ENCODE results near the gene CD300LB. TPM values are rescaled to one million over a fixed set of nuclear protein-coding genes. Genes with fewer than 3 reads are reported as not detected.

Gene CD300LB
- total RNA-seq, 3 donors from 2014 or later: 0.27 to 0.28 TPM; not detected in 1

DNA sequence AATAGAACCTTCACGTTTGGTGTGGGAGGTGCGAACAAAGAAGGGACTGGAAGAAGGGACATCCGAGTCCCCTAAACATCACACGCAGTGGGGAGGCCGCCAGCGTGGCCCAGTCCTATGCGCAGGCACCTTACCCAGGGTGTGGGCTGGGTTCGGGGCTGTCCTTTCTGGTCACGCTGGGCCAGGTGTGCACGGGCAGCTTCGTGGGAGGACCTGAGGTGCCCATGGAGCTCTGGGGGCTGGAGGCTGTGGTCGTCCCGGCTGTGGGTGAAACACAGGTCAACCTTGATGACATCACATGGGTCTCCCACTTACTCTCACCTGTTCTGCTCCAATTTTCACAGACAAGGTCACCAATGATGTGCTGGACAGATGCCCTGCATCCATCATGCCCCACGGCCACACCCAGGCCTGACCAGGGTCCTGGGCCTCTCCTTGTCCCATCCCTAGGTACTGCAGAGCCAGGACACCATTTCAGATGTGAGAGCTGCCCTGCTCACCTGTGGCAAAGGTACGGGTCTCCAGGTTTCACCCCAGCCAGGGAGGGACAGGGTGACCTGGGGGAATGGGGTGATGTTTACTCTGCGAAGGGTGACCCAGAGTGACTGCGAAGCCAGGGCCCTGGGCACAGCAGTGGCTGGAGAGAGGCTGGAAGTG is 11.6 kb upstream of the CD300LB start:
- Histone ChIP-seq H3K9me3 (no peaks in the 10 kb centered on the region), H3K4me1 (ENCODE audit: low read depth) (no peaks in the 10 kb centered on the region), H3K4me3 (no peak overlapping the region), H3K36me3 (ENCODE audit: low read depth) (no peaks in the 10 kb centered on the region)
- DNase-seq (no peak), ATAC-seq (no peak)
- TF ChIP-seq, protein P1, sequence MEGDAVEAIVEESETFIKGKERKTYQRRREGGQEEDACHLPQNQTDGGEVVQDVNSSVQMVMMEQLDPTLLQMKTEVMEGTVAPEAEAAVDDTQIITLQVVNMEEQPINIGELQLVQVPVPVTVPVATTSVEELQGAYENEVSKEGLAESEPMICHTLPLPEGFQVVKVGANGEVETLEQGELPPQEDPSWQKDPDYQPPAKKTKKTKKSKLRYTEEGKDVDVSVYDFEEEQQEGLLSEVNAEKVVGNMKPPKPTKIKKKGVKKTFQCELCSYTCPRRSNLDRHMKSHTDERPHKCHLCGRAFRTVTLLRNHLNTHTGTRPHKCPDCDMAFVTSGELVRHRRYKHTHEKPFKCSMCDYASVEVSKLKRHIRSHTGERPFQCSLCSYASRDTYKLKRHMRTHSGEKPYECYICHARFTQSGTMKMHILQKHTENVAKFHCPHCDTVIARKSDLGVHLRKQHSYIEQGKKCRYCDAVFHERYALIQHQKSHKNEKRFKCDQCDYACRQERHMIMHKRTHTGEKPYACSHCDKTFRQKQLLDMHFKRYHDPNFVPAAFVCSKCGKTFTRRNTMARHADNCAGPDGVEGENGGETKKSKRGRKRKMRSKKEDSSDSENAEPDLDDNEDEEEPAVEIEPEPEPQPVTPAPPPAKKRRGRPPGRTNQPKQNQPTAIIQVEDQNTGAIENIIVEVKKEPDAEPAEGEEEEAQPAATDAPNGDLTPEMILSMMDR (IDR thresholded peaks at IDR 0.05): no peak
- intact Hi-C loops (cut with DNase I, micrococcal nuclease): no loop called here

DNA sequence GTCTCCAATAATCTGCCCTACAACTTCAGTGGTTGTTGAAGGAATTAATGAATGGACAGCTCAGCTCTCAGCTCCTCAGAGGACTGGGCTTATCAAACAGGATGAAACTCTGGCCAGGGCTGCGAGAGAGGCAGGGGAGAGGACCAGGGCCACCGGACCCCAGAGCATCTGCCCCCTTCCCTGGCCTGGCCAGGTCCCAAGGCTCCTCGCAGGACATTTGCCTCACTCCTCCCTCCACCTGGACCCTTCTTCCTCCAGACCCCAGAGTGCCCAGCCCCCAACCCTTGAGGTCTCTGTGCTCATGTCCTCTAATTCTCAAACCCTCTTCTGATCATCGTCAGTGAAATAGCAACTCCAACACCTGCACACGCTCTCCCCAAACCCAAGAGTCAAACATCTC is 10.9 kb upstream of the CD300LB start:
- Histone ChIP-seq H3K4me3 (no peak overlapping the region), H3K4me1 (ENCODE audit: low read depth) (no peaks in the 10 kb centered on the region), H3K9me3 (no peaks in the 10 kb centered on the region), H3K36me3 (ENCODE audit: low read depth) (no peaks in the 10 kb centered on the region)
- intact Hi-C loops (cut with DNase I, micrococcal nuclease): no loop called here
- DNase-seq (no peak), ATAC-seq (no peak)
- TF ChIP-seq, protein P1 (IDR thresholded peaks at IDR 0.05): no peak

DNA sequence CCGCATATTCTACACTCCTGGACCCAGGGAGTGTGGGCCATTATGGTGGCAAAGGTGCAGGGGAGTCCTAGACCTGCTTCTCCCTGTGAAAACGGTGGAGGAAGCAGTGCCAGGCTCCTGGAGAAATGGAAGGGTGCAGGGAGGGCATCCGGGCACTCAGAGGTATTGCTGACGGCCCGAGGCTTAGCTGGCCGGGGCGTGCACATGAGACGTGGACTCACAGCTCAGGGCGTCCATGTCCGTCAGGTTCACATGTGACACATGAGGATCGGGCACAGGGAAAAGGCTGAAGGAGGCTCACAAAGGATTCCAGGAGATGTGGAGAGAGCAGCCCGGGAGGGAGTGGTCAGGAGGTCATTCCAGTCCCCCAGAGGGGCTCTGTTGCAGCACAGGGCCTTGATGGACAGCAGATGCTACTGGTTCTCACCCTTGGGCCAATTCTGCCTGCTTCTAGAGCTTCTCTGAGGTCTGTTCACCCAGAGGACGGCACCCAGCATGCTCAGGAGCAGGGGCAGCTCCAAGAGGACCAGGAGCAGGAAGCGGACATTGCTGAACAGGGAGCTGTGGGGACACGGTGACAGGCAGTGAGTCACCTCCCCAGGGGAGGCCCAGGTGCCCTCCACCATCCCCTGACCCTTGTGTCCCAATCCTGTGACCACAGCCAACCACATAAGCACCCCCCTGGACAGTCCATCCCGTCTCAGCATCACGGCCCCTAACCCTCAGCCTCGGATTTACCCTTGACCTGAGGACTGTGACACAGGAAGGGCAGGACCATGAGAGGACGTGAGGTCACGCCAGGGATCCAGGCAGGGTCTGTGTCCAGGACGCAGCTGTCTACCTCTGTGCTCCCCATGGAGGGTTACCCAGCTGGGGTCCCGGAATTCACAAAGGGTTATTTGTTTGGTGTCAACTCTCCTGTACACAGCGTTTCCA is 10.2 kb upstream of the CD300LB start:
- H3K4me3 ChIP-seq: no peak overlapping the region
- H3K9me3 ChIP-seq: no peaks in the 10 kb centered on the region
- H3K4me1 ChIP-seq (ENCODE audit: low read depth): no peaks in the 10 kb centered on the region
- no peaks in the 10 kb centered on the region for H3K36me3 ChIP-seq (ENCODE audit: low read depth)
- intact Hi-C loops (cut with DNase I, micrococcal nuclease): no loop called here
- no peak for DNase-seq
- ATAC-seq: no peak
- TF ChIP-seq, protein P1 (IDR thresholded peaks at IDR 0.05): no peak

DNA sequence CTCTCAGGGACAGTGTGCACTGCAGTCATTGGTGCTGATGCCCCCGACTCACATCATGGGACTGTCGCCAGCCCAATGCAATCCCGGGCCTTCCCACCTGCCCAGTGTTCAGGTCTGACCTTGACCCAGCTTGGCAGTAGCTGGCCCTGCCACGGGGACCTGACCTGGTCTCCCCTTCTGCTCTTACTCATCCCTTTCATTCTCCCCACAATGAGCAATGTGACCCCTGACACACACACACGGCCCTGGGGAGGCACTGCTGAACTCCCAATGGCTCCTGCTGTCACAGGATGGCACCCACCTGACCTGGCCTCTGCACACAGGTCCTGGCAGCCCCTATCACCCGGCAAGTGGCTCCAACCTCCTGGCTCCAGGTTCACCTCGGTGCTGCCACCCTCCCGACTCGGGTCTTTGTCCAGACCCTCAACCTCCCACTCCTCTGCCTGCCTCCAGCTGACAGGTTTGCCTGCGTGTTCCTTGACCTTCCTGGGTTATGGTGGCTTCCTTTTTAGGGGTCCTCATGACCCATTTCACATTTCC is 8.1 kb upstream of the CD300LB start:
- ATAC-seq: no peak
- H3K9me3 ChIP-seq: no peaks in the 10 kb centered on the region
- intact Hi-C loops (cut with DNase I, micrococcal nuclease): no loop called here
- H3K36me3 ChIP-seq (ENCODE audit: low read depth): no peaks in the 10 kb centered on the region
- no peak overlapping the region for H3K4me3 ChIP-seq
- TF ChIP-seq, protein P1 (IDR thresholded peaks at IDR 0.05): no peak
- no peaks in the 10 kb centered on the region for H3K4me1 ChIP-seq (ENCODE audit: low read depth)
- DNase-seq: no peak

DNA sequence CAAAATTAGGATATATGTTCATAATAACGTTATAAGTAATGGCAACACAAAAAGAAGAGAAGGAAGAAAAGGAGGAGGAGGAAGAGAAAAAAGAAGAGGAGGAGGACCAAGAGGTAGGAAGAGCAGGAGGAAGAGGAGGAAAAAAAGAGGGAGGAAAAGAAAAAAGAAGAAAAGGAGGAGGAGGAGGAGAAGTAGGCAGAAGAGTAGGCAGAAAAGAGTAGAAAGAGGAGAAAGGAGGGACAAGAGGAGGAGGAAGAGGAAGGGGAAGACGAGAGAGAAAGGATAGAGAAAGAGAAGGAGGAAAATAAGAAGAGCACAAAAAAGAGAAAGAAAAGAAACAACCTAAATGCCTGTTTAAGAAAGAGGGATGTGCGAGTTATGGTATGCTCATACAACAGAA is 5.6 kb upstream of the CD300LB start:
- no peak overlapping the region for H3K4me3 ChIP-seq
- H3K4me1 ChIP-seq (ENCODE audit: low read depth): no peaks in the 10 kb centered on the region
- intact Hi-C loops (cut with DNase I, micrococcal nuclease): no loop called here
- no peaks in the 10 kb centered on the region for H3K36me3 ChIP-seq (ENCODE audit: low read depth)
- ATAC-seq (no peak), DNase-seq (no peak)
- H3K9me3 ChIP-seq: no peaks in the 10 kb centered on the region
- TF ChIP-seq, protein P1 (IDR thresholded peaks at IDR 0.05): no peak
